Nephron (organoid): ENCODE measurements around the gene RBM8A.

Experiments used
- H3K27ac Mint-ChIP-seq, 3 experiments: 2 replicates each; pipeline ENCODE4 v1.8.0; 2020; ENCODE audit warnings: mixed read lengths in 3 of 3, mild to moderate bottlenecking in 2 of 3, moderate library complexity in 1 of 3
- H3K27me3 Mint-ChIP-seq: 2 replicates; pipeline ENCODE4 v1.8.0; 2021; ENCODE audit warnings: low read depth, mild to moderate bottlenecking, moderate library complexity, mixed read lengths
- H3K36me3 Mint-ChIP-seq: 2 replicates; pipeline ENCODE4 v1.8.0; 2020; ENCODE audit warnings: low read depth, mixed read lengths
- H3K4me1 Mint-ChIP-seq: 2 replicates; pipeline ENCODE4 v1.8.0; 2020; ENCODE audit warnings: mixed read lengths
- H3K4me3 Mint-ChIP-seq, 3 experiments: 2 replicates each; pipeline ENCODE4 v1.8.0; 2020; ENCODE audit warnings: mild to moderate bottlenecking in 3 of 3, mixed read lengths in 3 of 3, moderate library complexity in 2 of 3
- H3K9me3 Mint-ChIP-seq: 2 replicates; pipeline ENCODE4 v1.8.0; 2020; ENCODE audit warnings: mixed read lengths
- TF ChIP-seq, protein P1 (sequence below), 3 experiments: fragments of 200-600 bp; sonication (generic); IDR thresholded peaks; one replicate each; pipeline ENCODE4 v1.5.0; 2021; ENCODE audit warnings: antibody characterized with exemption in 3 of 3; ENCODE audit not compliant: unreplicated experiment in 3 of 3

The RBM8A gene

GRCh38 chr1:145965119-145965744 is 37.9 kb upstream of the RBM8A start:
- TF ChIP-seq, protein P1, sequence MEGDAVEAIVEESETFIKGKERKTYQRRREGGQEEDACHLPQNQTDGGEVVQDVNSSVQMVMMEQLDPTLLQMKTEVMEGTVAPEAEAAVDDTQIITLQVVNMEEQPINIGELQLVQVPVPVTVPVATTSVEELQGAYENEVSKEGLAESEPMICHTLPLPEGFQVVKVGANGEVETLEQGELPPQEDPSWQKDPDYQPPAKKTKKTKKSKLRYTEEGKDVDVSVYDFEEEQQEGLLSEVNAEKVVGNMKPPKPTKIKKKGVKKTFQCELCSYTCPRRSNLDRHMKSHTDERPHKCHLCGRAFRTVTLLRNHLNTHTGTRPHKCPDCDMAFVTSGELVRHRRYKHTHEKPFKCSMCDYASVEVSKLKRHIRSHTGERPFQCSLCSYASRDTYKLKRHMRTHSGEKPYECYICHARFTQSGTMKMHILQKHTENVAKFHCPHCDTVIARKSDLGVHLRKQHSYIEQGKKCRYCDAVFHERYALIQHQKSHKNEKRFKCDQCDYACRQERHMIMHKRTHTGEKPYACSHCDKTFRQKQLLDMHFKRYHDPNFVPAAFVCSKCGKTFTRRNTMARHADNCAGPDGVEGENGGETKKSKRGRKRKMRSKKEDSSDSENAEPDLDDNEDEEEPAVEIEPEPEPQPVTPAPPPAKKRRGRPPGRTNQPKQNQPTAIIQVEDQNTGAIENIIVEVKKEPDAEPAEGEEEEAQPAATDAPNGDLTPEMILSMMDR (IDR thresholded peaks at IDR 0.05; ENCODE audit: unreplicated experiment in 3 of 3) = no peak
- Mint-ChIP-seq H3K27me3 (peaks cover 19% of the 10 kb centered on the region), H3K4me3 (peak overlapping the region; percentile 86 to 92 (median 91)), H3K27ac (peak overlapping the region; percentile 93 to 98 (median 98)), H3K36me3 (peaks cover 9% of the 10 kb centered on the region), H3K4me1 (peaks cover 37% of the 10 kb centered on the region), H3K9me3 (peaks cover 5% of the 10 kb centered on the region)

- TF ChIP-seq, protein P1 (IDR thresholded peaks at IDR 0.05; ENCODE audit: unreplicated experiment in 3 of 3) = no peak
- H3K27me3 Mint-ChIP-seq = peaks cover 22% of the 10 kb centered on the region
- H3K4me3 Mint-ChIP-seq = peak within 1 kb of the TSS; percentile 86 to 92 (median 91)
- peak within 1 kb of the TSS; percentile 93 to 98 (median 98) for H3K27ac Mint-ChIP-seq
- peaks cover 5% of the 10 kb centered on the region for H3K9me3 Mint-ChIP-seq
- peaks cover 9% of the 10 kb centered on the region for H3K36me3 Mint-ChIP-seq
- peaks cover 37% of the 10 kb centered on the region for H3K4me1 Mint-ChIP-seq
Observed at GRCh38 chr1:145964328-145965118, 37.2 kb upstream of the RBM8A start, which contains the start of the genes ANKRD34A and POLR3GL. ANKRD34A (minus strand) TSS chr1:145964575; CDS start chr1:145961759, 2,816 bp downstream. POLR3GL (plus strand) TSS chr1:145964690; CDS start chr1:145974866, 10,176 bp downstream.

DNA sequence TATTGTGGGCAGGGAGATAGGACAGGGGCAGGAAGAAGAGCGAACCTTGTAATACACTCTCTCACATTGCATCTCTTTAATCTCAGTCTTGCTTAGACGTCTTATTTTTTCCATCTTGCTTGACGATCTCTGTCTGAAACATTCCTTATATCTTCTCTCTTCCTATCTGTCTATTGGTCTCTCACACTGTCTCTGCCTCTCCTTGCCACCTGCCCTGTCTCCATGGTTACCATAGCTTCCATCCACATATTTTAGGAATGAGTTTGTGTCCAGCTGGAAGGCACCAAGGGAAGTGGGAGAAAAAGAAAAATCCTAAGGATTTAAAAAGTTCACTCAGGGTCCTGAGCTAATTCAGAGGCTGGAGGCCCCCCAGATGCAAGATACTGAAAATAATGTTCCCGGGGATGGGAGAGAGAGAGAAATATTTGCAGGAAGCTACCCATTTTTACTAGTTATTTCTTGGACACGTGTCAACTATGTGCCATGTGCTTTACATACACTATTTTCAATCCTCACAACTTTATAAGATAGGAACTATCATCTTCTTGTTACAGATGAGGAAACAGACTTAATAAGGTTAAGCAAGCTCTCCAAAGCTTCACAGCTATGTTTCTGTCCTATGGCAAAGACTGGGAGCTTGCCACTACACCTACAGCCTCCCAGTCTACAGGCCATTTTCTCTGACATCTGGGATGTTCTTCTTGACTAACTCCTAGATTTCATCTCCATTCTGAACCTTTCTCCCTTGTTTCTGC is 36.2 kb upstream of the RBM8A start:
- Mint-ChIP-seq H3K4me1 (peaks cover 38% of the 10 kb centered on the region), H3K27me3 (peaks cover 25% of the 10 kb centered on the region), H3K27ac (peak overlapping the region; percentile 93 to 98 (median 98)), H3K36me3 (peaks cover 9% of the 10 kb centered on the region), H3K9me3 (peaks cover 3% of the 10 kb centered on the region), H3K4me3 (peak overlapping the region; percentile 86 to 92 (median 91))
- TF ChIP-seq, protein P1 (IDR thresholded peaks at IDR 0.05; ENCODE audit: unreplicated experiment in 3 of 3) = no peak

DNA sequence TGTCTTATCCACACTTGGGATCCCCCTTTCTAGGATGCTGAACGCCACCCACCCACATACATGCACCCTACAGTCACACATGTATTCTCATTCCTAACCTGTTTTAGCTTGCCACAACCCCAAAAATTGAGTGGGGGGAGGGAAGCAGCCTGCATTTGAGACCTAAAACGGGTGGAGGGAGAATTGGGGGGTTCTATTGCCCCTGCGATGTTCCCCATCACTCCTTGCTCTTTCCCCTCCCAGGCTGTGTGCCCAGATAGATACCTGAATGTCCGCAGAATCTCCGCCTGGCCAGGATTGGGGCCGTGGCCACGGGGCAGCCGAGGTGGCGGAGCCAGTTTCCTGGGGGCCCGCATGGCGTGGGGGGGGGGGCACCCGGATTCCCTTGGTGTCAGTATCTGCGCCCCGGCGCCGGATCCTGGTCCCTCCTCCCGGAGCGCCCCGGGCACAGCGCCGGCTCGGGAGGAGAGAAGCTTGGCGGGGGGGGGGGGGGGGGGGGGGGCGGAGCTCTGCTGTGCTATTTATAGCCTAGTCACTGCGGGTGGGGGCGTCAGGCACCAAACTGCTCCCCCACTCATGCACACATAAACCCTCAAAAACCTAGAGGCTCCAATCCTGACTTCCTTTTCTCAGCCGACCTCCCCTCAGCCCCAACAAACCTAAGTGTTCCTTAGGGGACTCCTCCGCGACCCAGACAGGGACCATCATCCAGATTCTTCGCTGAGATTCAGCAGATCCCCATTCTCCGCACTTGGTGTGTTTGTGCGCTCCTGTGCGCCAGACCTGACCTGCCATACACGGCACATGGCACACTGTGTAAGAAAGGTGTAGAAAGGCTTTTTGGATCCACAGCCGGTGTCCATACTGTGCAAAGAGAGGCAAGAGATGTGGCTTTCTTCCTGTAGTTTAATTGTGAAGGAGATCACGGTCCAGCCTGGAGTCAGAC is 35.1 kb upstream of the RBM8A start:
- peaks cover 45% of the 10 kb centered on the region for H3K4me1 Mint-ChIP-seq

More for the DNA sequence above, 35.1 kb upstream of the RBM8A start:
- H3K27ac Mint-ChIP-seq = peak overlapping the region; percentile 21 to 93 (median 87)
- peaks cover 30% of the 10 kb centered on the region for H3K27me3 Mint-ChIP-seq
- H3K36me3 Mint-ChIP-seq = peaks cover 2% of the 10 kb centered on the region
- H3K4me3 Mint-ChIP-seq = peak overlapping the region; percentile 97 to 98 (median 98)
- no peaks in the 10 kb centered on the region for H3K9me3 Mint-ChIP-seq
- TF ChIP-seq, protein P1 (IDR thresholded peaks at IDR 0.05; ENCODE audit: unreplicated experiment in 3 of 3) = no peak
